ENCODE results near the gene OR2T35. TPM values are rescaled to one million over a fixed set of nuclear protein-coding genes. Genes with fewer than 3 reads are reported as not detected.

Gene OR2T35
- total and polyA plus RNA-seq, 2 experiments from 2014 or later = not detected

Small RNA genes within 50 kb of the gene (small RNA-seq; reads per million reads assigned to genes)
- gene RF00019 = not detected

Other genes starting within 250 kb of the OR2T35 start
- gene OR2T1, start 242.2 kb downstream of the OR2T35 start, total RNA-seq = not detected in 2 replicates
- not detected in 2 replicates for gene OR2T1, start 242.2 kb downstream of the OR2T35 start, polyA plus RNA-seq
- gene OR2T2, start 199.6 kb downstream of the OR2T35 start, total RNA-seq = not detected in 2 replicates
- gene OR2T2, start 199.6 kb downstream of the OR2T35 start, polyA plus RNA-seq = not detected in 2 replicates
- not detected in 2 replicates for gene OR2T3, start 171.9 kb downstream of the OR2T35 start, total RNA-seq
- not detected in 2 replicates for gene OR2T3, start 171.9 kb downstream of the OR2T35 start, polyA plus RNA-seq
- not detected in 2 replicates for gene OR2T5, start 156.7 kb downstream of the OR2T35 start, total RNA-seq
- gene OR2T5, start 156.7 kb downstream of the OR2T35 start, polyA plus RNA-seq = not detected in 2 replicates
- not detected in 2 replicates for gene OR2G6, start 137.2 kb downstream of the OR2T35 start, total RNA-seq
- gene OR2G6, start 137.2 kb downstream of the OR2T35 start, polyA plus RNA-seq = not detected in 2 replicates
- gene OR2T29, start 82.5 kb downstream of the OR2T35 start, total RNA-seq = not detected in 2 replicates
- gene OR2T29, start 82.5 kb downstream of the OR2T35 start, polyA plus RNA-seq = not detected in 2 replicates
- not detected in 2 replicates for gene OR2T34, start 70.5 kb downstream of the OR2T35 start, total RNA-seq
- not detected in 2 replicates for gene OR2T34, start 70.5 kb downstream of the OR2T35 start, polyA plus RNA-seq
- not detected in 2 replicates for gene OR2T10, start 47.6 kb downstream of the OR2T35 start, total RNA-seq
- not detected in 2 replicates for gene OR2T10, start 47.6 kb downstream of the OR2T35 start, polyA plus RNA-seq
- not detected in 2 replicates for gene OR2T11, start 10.2 kb downstream of the OR2T35 start, total RNA-seq
- not detected in 2 replicates for gene OR2T11, start 10.2 kb downstream of the OR2T35 start, polyA plus RNA-seq
- not detected in 2 replicates for gene OR2T27, start 10.2 kb upstream of the OR2T35 start, total RNA-seq
- gene OR2T27, start 10.2 kb upstream of the OR2T35 start, polyA plus RNA-seq = not detected in 2 replicates
- not detected in 2 replicates for gene OR14I1, start 57.5 kb upstream of the OR2T35 start, total RNA-seq
- not detected in 2 replicates for gene OR14I1, start 57.5 kb upstream of the OR2T35 start, polyA plus RNA-seq
- not detected in 2 replicates for gene LYPD8, start 110.5 kb upstream of the OR2T35 start, total RNA-seq
- not detected in 2 replicates for gene LYPD8, start 110.5 kb upstream of the OR2T35 start, polyA plus RNA-seq
- gene SH3BP5L, start 180.6 kb upstream of the OR2T35 start, total RNA-seq = 13.2 and 17.2 TPM in 2 replicates
- 5.3 and 6.5 TPM in 2 replicates for gene SH3BP5L, start 180.6 kb upstream of the OR2T35 start, polyA plus RNA-seq
- 19.0 and 23.6 TPM in 2 replicates for gene ZNF672, start 192.9 kb upstream of the OR2T35 start, total RNA-seq
- 30.7 and 34.7 TPM in 2 replicates for gene ZNF672, start 192.9 kb upstream of the OR2T35 start, polyA plus RNA-seq
- 24.2 and 42.1 TPM in 2 replicates for gene ZNF692, start 213.8 kb upstream of the OR2T35 start, total RNA-seq
- 60.8 and 79.9 TPM in 2 replicates for gene ZNF692, start 213.8 kb upstream of the OR2T35 start, polyA plus RNA-seq